ENCODE data around the gene TUBA8.
"Not testable (repeated sequence)": the region's sequence is repeated elsewhere in the genome, so short reads cannot be mapped to it uniquely, and the experiment has no call there.

The TUBA8 gene

DNA sequence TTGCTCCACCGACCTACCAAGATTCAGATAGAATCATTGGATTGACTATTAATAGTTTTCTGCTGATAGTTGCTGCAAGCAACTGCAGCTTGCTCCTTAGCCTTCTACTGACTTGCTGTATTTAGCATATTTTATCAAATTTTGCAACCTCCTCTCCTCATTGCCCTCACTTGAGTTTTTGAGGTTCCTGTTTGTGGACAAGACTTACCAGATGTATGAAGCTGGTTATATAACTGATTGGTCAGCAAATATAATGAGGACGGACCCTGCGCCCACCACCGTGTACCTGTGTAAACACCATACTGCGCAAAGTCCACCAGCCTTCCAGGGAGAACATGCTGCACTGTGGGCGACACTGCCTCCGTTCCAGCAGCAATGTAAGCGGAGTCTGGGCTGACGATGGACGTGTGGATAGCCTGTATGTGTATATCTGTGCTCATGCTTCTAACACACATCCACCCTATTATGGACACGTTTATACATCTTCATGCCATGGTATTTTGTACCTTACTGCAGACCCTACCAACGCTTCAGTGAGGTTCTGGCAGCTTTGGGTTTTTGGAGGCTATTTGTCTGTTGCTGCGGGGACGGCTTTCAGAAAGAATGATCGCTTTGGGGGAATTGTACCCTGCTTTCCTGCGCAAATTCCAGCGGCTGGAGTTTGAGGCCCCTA, 37.8 kb downstream of the TUBA8 start:
- no peaks in the 10 kb centered on the region for H3K4me1 ChIP-seq (ENCODE audit: control insufficient read depth, insufficient read depth, low read length)
- no peaks in the 10 kb centered on the region for H3K9me3 ChIP-seq (ENCODE audit: control insufficient read depth, low read length)
- no peak overlapping the region for H3K4me3 ChIP-seq (ENCODE audit: insufficient read depth, low read depth, low read length)
- H3K27ac ChIP-seq (ENCODE audit: insufficient read depth, low read depth, low read length, poor library complexity, severe bottlenecking) = no peak overlapping the region
- H3K36me3 ChIP-seq (ENCODE audit: control insufficient read depth, insufficient read depth, low read length) = no peaks in the 10 kb centered on the region
- 97% methylated on average over 17 of the region's 17 CpGs for WGBS, 2 experiments
- peaks cover 30% of the 10 kb centered on the region for H3K27me3 ChIP-seq (ENCODE audit: control insufficient read depth, insufficient read depth, low read length, poor library complexity, severe bottlenecking)

DNA sequence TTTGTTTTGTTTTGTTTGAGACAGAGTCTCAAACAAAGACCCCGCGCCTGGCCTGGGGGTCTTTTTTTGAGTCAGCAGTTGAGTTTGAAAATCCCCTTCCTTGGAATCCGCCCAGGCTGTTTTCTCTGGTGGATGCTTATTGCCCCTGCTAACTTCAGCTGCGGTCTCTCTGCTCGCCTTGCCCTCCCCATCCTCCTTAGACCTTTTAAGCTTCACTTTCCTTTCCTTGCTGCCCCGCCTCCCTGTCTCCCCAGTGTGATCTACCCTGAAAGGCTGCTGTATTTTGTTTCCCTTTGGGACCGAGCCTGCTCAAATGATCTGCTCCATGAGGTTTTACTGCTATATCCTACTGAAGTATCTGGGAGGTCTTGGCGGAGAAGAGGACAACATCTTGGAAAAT, 41.9 kb downstream of the TUBA8 start:
- H3K4me3 ChIP-seq (ENCODE audit: insufficient read depth, low read depth, low read length) = no peak overlapping the region
- H3K27me3 ChIP-seq (ENCODE audit: control insufficient read depth, insufficient read depth, low read length, poor library complexity, severe bottlenecking) = peaks cover 32% of the 10 kb centered on the region
- no peak overlapping the region for H3K27ac ChIP-seq (ENCODE audit: insufficient read depth, low read depth, low read length, poor library complexity, severe bottlenecking)
- 79 to 84% methylated on average over 8 of the region's 8 CpGs for WGBS, 2 experiments
- H3K9me3 ChIP-seq (ENCODE audit: control insufficient read depth, low read length) = no peaks in the 10 kb centered on the region
- H3K36me3 ChIP-seq (ENCODE audit: control insufficient read depth, insufficient read depth, low read length) = no peaks in the 10 kb centered on the region
- no peaks in the 10 kb centered on the region for H3K4me1 ChIP-seq (ENCODE audit: control insufficient read depth, insufficient read depth, low read length)

DNA sequence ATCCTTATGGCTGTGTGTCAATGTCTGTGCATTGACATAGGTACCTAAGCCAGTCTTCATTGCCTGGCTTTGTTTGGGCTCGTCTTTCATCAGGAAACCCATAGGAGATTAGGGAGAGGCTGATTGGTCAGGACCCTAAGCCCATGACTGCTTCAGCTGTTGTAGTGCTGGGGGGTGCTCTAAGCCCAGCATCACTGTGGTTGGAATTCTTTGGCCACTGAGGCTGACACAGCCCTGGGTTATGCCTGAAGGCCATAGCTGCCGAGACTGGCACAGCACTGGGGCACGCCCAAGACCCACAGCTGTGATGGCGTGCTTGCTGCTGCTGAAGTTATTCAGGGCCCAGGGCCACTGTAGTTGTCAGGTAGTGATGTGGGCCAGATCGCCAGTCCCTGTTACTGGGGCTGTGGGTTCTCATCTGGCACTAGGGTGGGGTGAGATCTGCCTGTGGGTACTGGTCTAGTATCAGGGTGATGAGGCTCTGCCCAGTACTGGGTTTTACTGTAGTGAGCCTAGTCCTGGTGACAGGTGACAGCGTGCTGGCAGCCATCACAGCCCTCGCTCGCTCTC, 44.3 kb downstream of the TUBA8 start:
- WGBS, 2 experiments = 92 to 93% methylated on average over 8 of the region's 8 CpGs
- Histone ChIP-seq H3K36me3 (ENCODE audit: control insufficient read depth, insufficient read depth, low read length) (no peaks in the 10 kb centered on the region), H3K27me3 (ENCODE audit: control insufficient read depth, insufficient read depth, low read length, poor library complexity, severe bottlenecking) (peaks cover 27% of the 10 kb centered on the region), H3K4me1 (ENCODE audit: control insufficient read depth, insufficient read depth, low read length) (no peaks in the 10 kb centered on the region), H3K4me3 (ENCODE audit: insufficient read depth, low read depth, low read length) (no peak overlapping the region), H3K27ac (ENCODE audit: insufficient read depth, low read depth, low read length, poor library complexity, severe bottlenecking) (no peak overlapping the region), H3K9me3 (ENCODE audit: control insufficient read depth, low read length) (no peaks in the 10 kb centered on the region)

DNA sequence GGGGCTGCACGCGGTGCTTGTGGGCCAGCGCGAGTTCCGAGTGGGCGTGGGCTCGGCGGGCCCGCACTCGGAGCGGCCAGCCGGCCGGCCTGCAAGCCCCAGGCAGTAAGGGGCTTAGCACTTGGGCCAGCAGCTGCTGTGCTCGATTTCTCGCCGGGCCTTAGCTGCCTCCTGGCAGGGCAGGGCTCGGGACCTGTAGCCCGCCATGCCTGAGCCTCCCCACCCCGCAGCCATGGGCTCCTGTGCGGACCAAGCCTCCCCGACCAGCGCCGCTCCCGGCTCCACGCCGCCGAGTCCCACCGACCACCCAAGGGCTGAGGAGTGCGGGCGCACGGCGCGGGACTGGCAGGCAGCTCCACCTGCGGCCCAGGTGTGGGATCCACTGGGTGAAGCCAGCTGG, 44.9 kb downstream of the TUBA8 start:
- not testable (repeated sequence) for H3K36me3 ChIP-seq (ENCODE audit: control insufficient read depth, insufficient read depth, low read length); H3K4me1 ChIP-seq (ENCODE audit: control insufficient read depth, insufficient read depth, low read length); H3K4me3 ChIP-seq (ENCODE audit: insufficient read depth, low read depth, low read length); H3K27ac ChIP-seq (ENCODE audit: insufficient read depth, low read depth, low read length, poor library complexity, severe bottlenecking); H3K9me3 ChIP-seq (ENCODE audit: control insufficient read depth, low read length)
- H3K27me3 ChIP-seq (ENCODE audit: control insufficient read depth, insufficient read depth, low read length, poor library complexity, severe bottlenecking) = peaks cover 21% of the 10 kb centered on the region
- WGBS, 2 experiments = 95 to 96% methylated on average over 34 of the region's 34 CpGs

DNA sequence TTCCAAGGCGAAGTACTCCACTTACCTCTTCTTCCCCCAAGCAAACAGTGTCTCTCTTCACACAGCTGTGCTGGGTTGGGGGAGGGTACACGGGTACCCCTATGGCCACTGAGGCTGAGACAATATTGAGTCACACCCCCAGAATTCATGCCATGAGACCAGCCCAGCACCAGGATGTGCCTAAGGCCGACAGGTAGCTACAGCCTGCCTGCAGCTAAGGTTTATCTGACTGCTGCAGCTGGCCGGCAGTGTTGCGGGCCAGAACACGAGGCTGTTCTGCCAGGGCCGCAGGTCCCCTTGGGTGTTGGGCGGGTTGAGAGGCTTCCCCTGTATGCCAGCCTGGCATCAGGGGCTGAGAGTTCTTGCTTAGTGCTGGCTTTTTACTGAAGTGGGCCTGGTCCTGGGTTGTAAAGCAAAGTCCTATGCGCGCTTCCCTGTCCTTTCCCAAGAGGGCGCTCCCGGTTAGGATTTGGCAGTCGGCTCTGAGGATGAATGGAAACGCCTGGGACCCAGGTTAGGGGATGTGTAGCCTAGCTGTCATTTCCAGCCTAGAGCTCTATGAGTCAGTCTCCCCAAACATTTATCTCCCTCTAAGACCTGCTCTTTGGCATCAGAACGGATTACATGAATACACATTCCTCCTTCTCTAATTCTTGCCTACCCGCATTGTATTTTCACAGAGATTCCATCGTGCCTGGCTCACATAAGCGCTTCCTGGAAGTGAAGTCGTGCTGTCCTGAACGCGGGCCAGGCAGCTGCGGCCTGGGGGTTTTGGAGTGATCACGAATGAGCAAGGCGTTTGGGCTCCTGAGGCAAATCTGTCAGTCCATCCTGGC, 46.5 kb downstream of the TUBA8 start:
- Histone ChIP-seq H3K36me3 (ENCODE audit: control insufficient read depth, insufficient read depth, low read length) (no peaks in the 10 kb centered on the region), H3K9me3 (ENCODE audit: control insufficient read depth, low read length) (no peaks in the 10 kb centered on the region), H3K27ac (ENCODE audit: insufficient read depth, low read depth, low read length, poor library complexity, severe bottlenecking) (no peak overlapping the region), H3K4me1 (ENCODE audit: control insufficient read depth, insufficient read depth, low read length) (no peaks in the 10 kb centered on the region), H3K4me3 (ENCODE audit: insufficient read depth, low read depth, low read length) (no peak overlapping the region), H3K27me3 (ENCODE audit: control insufficient read depth, insufficient read depth, low read length, poor library complexity, severe bottlenecking) (peaks cover 12% of the 10 kb centered on the region)
- WGBS, 2 experiments = 31 to 32% methylated on average over 24 of the region's 24 CpGs

DNA sequence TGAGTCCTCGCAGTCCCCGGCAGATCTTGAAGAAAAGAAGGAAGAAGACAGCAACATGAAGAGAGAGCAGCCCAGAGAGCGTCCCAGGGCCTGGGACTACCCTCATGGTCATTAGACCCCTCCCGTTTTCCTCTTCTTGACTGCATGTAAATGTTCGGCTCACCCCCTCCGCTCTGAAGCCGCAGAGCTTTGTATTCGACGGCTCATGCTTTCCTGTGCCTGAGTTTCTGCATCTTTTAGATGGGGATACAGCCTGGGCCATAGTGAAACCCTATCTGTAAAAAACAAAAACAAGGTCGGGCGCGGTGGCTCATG, 47.1 kb downstream of the TUBA8 start:
- Histone ChIP-seq H3K4me1 (ENCODE audit: control insufficient read depth, insufficient read depth, low read length) (no peaks in the 10 kb centered on the region), H3K27ac (ENCODE audit: insufficient read depth, low read depth, low read length, poor library complexity, severe bottlenecking) (no peak overlapping the region), H3K9me3 (ENCODE audit: control insufficient read depth, low read length) (no peaks in the 10 kb centered on the region), H3K4me3 (ENCODE audit: insufficient read depth, low read depth, low read length) (no peak overlapping the region), H3K36me3 (ENCODE audit: control insufficient read depth, insufficient read depth, low read length) (no peaks in the 10 kb centered on the region), H3K27me3 (ENCODE audit: control insufficient read depth, insufficient read depth, low read length, poor library complexity, severe bottlenecking) (peaks cover 12% of the 10 kb centered on the region)
- WGBS, 2 experiments = 51 to 55% methylated on average over 12 of the region's 12 CpGs

DNA sequence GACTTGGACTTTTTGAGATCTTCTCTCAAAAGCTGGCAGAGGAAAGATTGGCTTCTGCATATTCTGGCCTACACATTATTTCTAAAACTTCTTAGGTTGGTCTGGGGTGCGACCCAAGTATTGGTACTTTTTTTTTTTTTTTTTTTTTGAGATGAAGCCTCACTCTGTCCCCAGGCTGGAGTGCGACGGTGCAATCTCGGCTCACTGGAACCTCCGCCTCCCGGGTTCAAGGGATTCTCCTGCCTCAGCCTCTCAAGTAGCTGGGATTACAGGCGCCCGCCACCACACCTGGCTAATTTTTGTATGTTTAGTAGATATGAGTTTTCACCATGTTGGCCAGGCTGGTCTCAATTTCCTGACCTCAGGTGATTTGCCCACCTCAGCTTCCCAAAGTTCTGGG, 50.0 kb downstream of the TUBA8 start:
- peaks cover 12% of the 10 kb centered on the region for H3K27me3 ChIP-seq (ENCODE audit: control insufficient read depth, insufficient read depth, low read length, poor library complexity, severe bottlenecking)
- H3K9me3 ChIP-seq (ENCODE audit: control insufficient read depth, low read length); H3K4me1 ChIP-seq (ENCODE audit: control insufficient read depth, insufficient read depth, low read length); H3K27ac ChIP-seq (ENCODE audit: insufficient read depth, low read depth, low read length, poor library complexity, severe bottlenecking); H3K4me3 ChIP-seq (ENCODE audit: insufficient read depth, low read depth, low read length); H3K36me3 ChIP-seq (ENCODE audit: control insufficient read depth, insufficient read depth, low read length): not testable (repeated sequence)
- WGBS, 2 experiments = 97 to 98% methylated on average over 8 of the region's 8 CpGs

DNA sequence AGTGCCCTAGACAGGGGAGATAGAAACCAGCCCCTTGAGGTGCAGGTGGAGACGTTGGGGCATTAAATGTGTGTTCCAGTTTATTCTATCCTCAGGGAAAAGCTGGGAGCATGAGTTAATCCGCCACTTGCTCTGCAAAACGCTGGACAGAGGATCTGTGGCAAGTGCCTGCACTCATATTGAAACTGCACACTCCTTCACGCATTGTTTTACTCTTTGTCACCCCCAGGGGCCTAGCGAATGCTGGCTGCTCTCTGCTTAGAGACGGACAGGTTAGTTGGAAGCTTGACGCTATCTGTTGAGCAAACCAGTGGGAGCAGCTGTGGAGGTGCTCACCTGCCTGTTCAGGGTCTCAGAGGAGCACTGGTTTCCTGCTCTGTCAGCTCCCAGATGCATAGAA, 53.2 kb downstream of the TUBA8 start:
- not testable (repeated sequence) for H3K36me3 ChIP-seq (ENCODE audit: control insufficient read depth, insufficient read depth, low read length); H3K4me3 ChIP-seq (ENCODE audit: insufficient read depth, low read depth, low read length); H3K27ac ChIP-seq (ENCODE audit: insufficient read depth, low read depth, low read length, poor library complexity, severe bottlenecking); H3K27me3 ChIP-seq (ENCODE audit: control insufficient read depth, insufficient read depth, low read length, poor library complexity, severe bottlenecking); H3K9me3 ChIP-seq (ENCODE audit: control insufficient read depth, low read length); H3K4me1 ChIP-seq (ENCODE audit: control insufficient read depth, insufficient read depth, low read length)
- WGBS, 2 experiments = 84 to 90% methylated on average over 6 of the region's 7 CpGs

DNA sequence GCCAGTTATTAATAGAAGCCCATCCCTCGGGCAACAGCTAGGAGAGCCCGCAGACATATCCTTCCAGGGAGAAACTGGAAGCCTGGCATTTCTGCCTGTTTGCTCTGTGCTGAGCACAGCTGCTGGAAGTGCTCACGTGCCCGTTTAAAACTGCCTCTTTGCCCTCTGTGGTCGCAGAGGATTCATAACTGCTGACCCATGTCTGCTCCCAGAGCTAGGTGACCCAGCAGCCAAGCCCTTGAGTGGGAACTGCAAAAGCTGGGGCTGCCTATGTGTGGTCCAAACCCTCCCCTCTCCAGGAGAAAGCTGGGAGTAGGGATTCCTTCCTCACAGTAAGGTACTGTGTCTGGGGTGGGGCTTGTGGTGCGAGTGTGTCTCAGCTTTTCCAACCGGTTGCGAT, 54.0 kb downstream of the TUBA8 start:
- WGBS, 2 experiments = 37 to 57% methylated on average over 5 of the region's 8 CpGs
- not testable (repeated sequence) for H3K4me1 ChIP-seq (ENCODE audit: control insufficient read depth, insufficient read depth, low read length); H3K27me3 ChIP-seq (ENCODE audit: control insufficient read depth, insufficient read depth, low read length, poor library complexity, severe bottlenecking); H3K4me3 ChIP-seq (ENCODE audit: insufficient read depth, low read depth, low read length); H3K9me3 ChIP-seq (ENCODE audit: control insufficient read depth, low read length); H3K36me3 ChIP-seq (ENCODE audit: control insufficient read depth, insufficient read depth, low read length); H3K27ac ChIP-seq (ENCODE audit: insufficient read depth, low read depth, low read length, poor library complexity, severe bottlenecking)

DNA sequence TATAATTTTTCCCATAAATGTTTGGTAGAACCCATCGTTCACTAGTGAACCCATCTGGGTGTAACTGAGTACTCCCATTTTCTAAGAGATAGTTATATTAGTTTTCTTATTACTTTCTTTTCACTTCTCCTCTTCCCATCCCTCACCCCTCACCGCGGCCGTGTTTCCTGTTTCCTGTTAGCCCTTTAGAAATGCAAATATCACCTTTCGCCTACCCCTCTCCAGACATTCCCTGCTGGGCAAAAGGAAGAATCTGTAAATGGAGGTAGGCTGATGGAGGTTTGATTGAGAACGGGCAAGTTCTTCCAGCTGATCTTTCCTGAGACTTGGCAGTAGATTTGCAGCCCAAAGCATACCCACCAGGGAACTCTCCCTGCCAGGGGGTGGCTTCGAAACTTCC, 54.7 kb downstream of the TUBA8 start:
- H3K4me1 ChIP-seq (ENCODE audit: control insufficient read depth, insufficient read depth, low read length); H3K4me3 ChIP-seq (ENCODE audit: insufficient read depth, low read depth, low read length); H3K36me3 ChIP-seq (ENCODE audit: control insufficient read depth, insufficient read depth, low read length); H3K27me3 ChIP-seq (ENCODE audit: control insufficient read depth, insufficient read depth, low read length, poor library complexity, severe bottlenecking); H3K9me3 ChIP-seq (ENCODE audit: control insufficient read depth, low read length); H3K27ac ChIP-seq (ENCODE audit: insufficient read depth, low read depth, low read length, poor library complexity, severe bottlenecking): not testable (repeated sequence)
- WGBS, 2 experiments = 0% methylated on average over 1 of the region's 7 CpGs; no CpG with 5 or more reads in 1 of the 2 experiments

Data from ectodermal cell (in vitro differentiated cells).